Esophagus squamous epithelium (tissue), 4 donors: ENCODE results near the gene RALB.

Source experiments
- CTCF ChIP-seq, 6 experiments: fragments of 450-650 bp in 4 of 6; fragments of 200-600 bp in 2 of 6; sonication (generic) in 2 of 6; IDR thresholded peaks; one replicate each; pipeline ENCODE4 v1.5.1; 2016 to 2019; ENCODE audit warnings: antibody characterized with exemption in 6 of 6, mild to moderate bottlenecking in 4 of 6, moderate library complexity in 4 of 6
- POLR2A ChIP-seq, 4 donors: fragments of 450-650 bp; IDR thresholded peaks; one replicate each; pipeline ENCODE4 v1.6.1; 2017; ENCODE audit warnings: antibody characterized with exemption in 4 of 4, mild to moderate bottlenecking in 4 of 4, moderate library complexity in 3 of 4

- TF ChIP-seq CTCF (IDR thresholded peaks at IDR 0.05) (no peak), POLR2A (IDR thresholded peaks at IDR 0.05) (no peak)
Measured at GRCh38 chr2:120229341-120229740, 23.3 kb upstream of the RALB start.
